A673 (cell line): ENCODE data around the gene SORBS2. TPM values are rescaled to one million over a fixed set of nuclear protein-coding genes. Genes with fewer than 3 reads are reported as not detected.

Experiments
- BruUV-seq: library from RNA; stranded (reverse); fragments of 400-500 nt; replicated peaks from 2 replicates; lab custom pipeline; 2021; lab: Mats Ljungman, UMichigan
- CTCF ChIA-PET: fragments of 300-600 bp; sonication (Branson Sonifier 250); formaldehyde crosslinking; loops from one replicate; lab custom pipeline; 2022; ENCODE audit warnings: antibody characterized with exemption; lab: Charles Lee
- POLR2A ChIA-PET: fragments of 300-600 bp; sonication (Branson Sonifier 250); formaldehyde crosslinking; loops from one replicate; lab custom pipeline; 2022; ENCODE audit warnings: antibody characterized with exemption; ENCODE audit not compliant: low non-redundant PET; lab: Charles Lee
- DNase-seq: peaks from one replicate; pipeline ENCODE4 v3.0.0-alpha.2; 2015; ENCODE audit warnings: low spot score
- H3K27ac ChIP-seq: fragments of 200-600 bp; sonication (generic); 2 replicates; pipeline ENCODE4 v1.5.1; 2016; ENCODE audit warnings: mixed run types, low read depth, mild to moderate bottlenecking, mixed read lengths, antibody characterized with exemption, low read length; ENCODE audit not compliant: poor library complexity, severe bottlenecking
- H3K27me3 ChIP-seq: fragments of 200-600 bp; sonication (generic); replicated peaks from 2 replicates; pipeline ENCODE4 v1.6.1; 2017; ENCODE audit warnings: mixed run types, low read depth, mild to moderate bottlenecking, mixed read lengths, antibody characterized with exemption, low read length; ENCODE audit not compliant: insufficient read depth, poor library complexity
- H3K36me3 ChIP-seq: fragments of 200-600 bp; sonication (generic); 2 replicates; pipeline ENCODE4 v1.6.1; 2016; ENCODE audit warnings: mixed run types, mild to moderate bottlenecking, mixed read lengths, antibody characterized with exemption, low read length; ENCODE audit not compliant: insufficient read depth, poor library complexity, severe bottlenecking
- H3K4me1 ChIP-seq: fragments of 200-600 bp; sonication (generic); 2 replicates; pipeline ENCODE4 v1.6.1; 2017; ENCODE audit warnings: mixed run types, mild to moderate bottlenecking, mixed read lengths, antibody characterized with exemption, low read length; ENCODE audit not compliant: insufficient read depth, poor library complexity, severe bottlenecking
- H3K4me3 ChIP-seq: fragments of 200-600 bp; sonication (generic); 2 replicates; pipeline ENCODE4 v1.5.1; 2016; ENCODE audit warnings: low read depth, mixed run types, mild to moderate bottlenecking, mixed read lengths, low read length; ENCODE audit not compliant: poor library complexity, severe bottlenecking
- H3K9me3 ChIP-seq: fragments of 200-600 bp; sonication (generic); 2 replicates; pipeline ENCODE4 v1.6.1; 2016; ENCODE audit warnings: mixed run types, low read depth, mild to moderate bottlenecking, mixed read lengths, antibody characterized with exemption, low read length; ENCODE audit not compliant: poor library complexity, severe bottlenecking
- CTCF ChIP-seq: fragments of 300-800, 200-600 bp; sonication (generic); conservative IDR thresholded peaks from 2 replicates; pipeline ENCODE4 v1.5.1; 2017; ENCODE audit warnings: low read depth, mild to moderate bottlenecking, antibody characterized with exemption, low read length, moderate library complexity, mixed read lengths
- EZH2 ChIP-seq: fragments of 200-600 bp; sonication (generic); IDR thresholded peaks from 2 replicates; pipeline ENCODE4 v1.6.1; 2017; ENCODE audit warnings: borderline replicate concordance, low read depth, mild to moderate bottlenecking, mixed read lengths, antibody characterized with exemption, low read length; ENCODE audit not compliant: poor library complexity, severe bottlenecking
- intact Hi-C: fragments of 100-400 bp; cut with micrococcal nuclease; formaldehyde crosslinking; loops from one replicate; pipeline ENCODE4 v1.10.0; 2022; ENCODE audit not compliant: unreplicated experiment
- total RNA-seq: library from RNA; stranded (reverse); gene quantifications from 2 replicates; pipeline ENCODE4 v1.2.3, GENCODE V29; 2021

Gene SORBS2
- total RNA-seq, 1 experiment from 2014 or later, result not detected

GRCh38 chr4:185582651-185583400, 229.2 kb downstream of the SORBS2 start:
- H3K9me3 ChIP-seq, result no peaks in the 10 kb centered on the region
- no TSS peak for BruUV-seq
- ChIA-PET CTCF (no interaction called here), POLR2A (no interaction called here)
- no peaks in the 10 kb centered on the region for H3K36me3 ChIP-seq
- intact Hi-C loops, result no loop called here
- H3K4me1 ChIP-seq, result no peaks in the 10 kb centered on the region
- H3K27ac ChIP-seq, result no peak overlapping the region
- H3K4me3 ChIP-seq, result no peak overlapping the region
- H3K27me3 ChIP-seq, result peaks cover 19% of the 10 kb centered on the region
- DNase-seq, result no peak
- TF ChIP-seq EZH2 (no peak), CTCF (no peak)

- Histone ChIP-seq H3K36me3 (no peaks in the 10 kb centered on the region), H3K4me1 (no peaks in the 10 kb centered on the region), H3K27ac (no peak overlapping the region), H3K4me3 (no peak overlapping the region), H3K9me3 (no peaks in the 10 kb centered on the region), H3K27me3 (peaks cover 8% of the 10 kb centered on the region)
- no peak for DNase-seq
- POLR2A ChIA-PET, result no interaction called here
- CTCF ChIA-PET, result no interaction called here
- no TSS peak for BruUV-seq
- TF ChIP-seq EZH2 (no peak), CTCF (no peak)
- intact Hi-C loops, result no loop called here
Measured at GRCh38 chr4:185580699-185581098, 231.3 kb downstream of the SORBS2 start.

- CTCF ChIA-PET, result no interaction called here
- H3K27ac ChIP-seq, result no peak overlapping the region
- peaks cover 6% of the 10 kb centered on the region for H3K4me1 ChIP-seq
- TF ChIP-seq EZH2 (no peak), CTCF (no peak)
- H3K4me3 ChIP-seq, result no peak overlapping the region
- H3K36me3 ChIP-seq, result no peaks in the 10 kb centered on the region
- no peaks in the 10 kb centered on the region for H3K9me3 ChIP-seq
- BruUV-seq, result no TSS peak
- H3K27me3 ChIP-seq, result no peaks in the 10 kb centered on the region
- DNase-seq, result no peak
- intact Hi-C loops, result no loop called here
- POLR2A ChIA-PET, result no interaction called here
Measured at GRCh38 chr4:185578284-185578683, 233.7 kb downstream of the SORBS2 start.
